CD4-positive, CD25-positive, alpha-beta regulatory T cell (primary cell): ENCODE measurements around the gene RAB28. TPM values are rescaled to one million over a fixed set of nuclear protein-coding genes. Genes with fewer than 3 reads are reported as not detected.

Experiments used
- ATAC-seq, 2 donors: fragments of 150-1000 bp; cut with Tn5 transposase; one replicate each; pipeline ENCODE4 v1.10.0; 2021; ENCODE audit warnings: low read depth in 2 of 2, moderate number of reproducible peaks in 2 of 2, moderate library complexity in 1 of 2
- DNase-seq, 3 donors: peaks; one replicate each; pipeline versions ENCODE4 v3.0.0 to v3.0.0-alpha.2; 2012 to 2022; ENCODE audit warnings: mixed read lengths in 1 of 3
- H3K27ac ChIP-seq: one replicate; pipeline ENCODE4 v1.7.0; 2013; ENCODE audit warnings: mild to moderate bottlenecking, low read length; ENCODE audit not compliant: insufficient read depth, poor library complexity, severe bottlenecking
- H3K27me3 ChIP-seq: one replicate; pipeline ENCODE4 v1.7.0; 2013; ENCODE audit warnings: low read length; ENCODE audit not compliant: control insufficient read depth, insufficient read depth
- H3K36me3 ChIP-seq: one replicate; pipeline ENCODE4 v1.7.0; 2013; ENCODE audit warnings: mild to moderate bottlenecking, low read length, moderate library complexity; ENCODE audit not compliant: control insufficient read depth, insufficient read depth
- H3K4me1 ChIP-seq: 2 replicates; pipeline ENCODE4 v1.7.0; 2013; ENCODE audit warnings: mild to moderate bottlenecking, low read length; ENCODE audit not compliant: insufficient read depth, control insufficient read depth, poor library complexity, severe bottlenecking
- H3K4me3 ChIP-seq: one replicate; pipeline ENCODE4 v1.7.0; 2013; ENCODE audit warnings: low read depth, mild to moderate bottlenecking, low read length, moderate library complexity
- H3K9me3 ChIP-seq, 2 experiments: 1 replicate in 1 of 2; 2 replicates in 1 of 2; pipeline ENCODE4 v1.7.0; 2013; ENCODE audit warnings: low read length in 2 of 2, mild to moderate bottlenecking in 1 of 2, moderate library complexity in 1 of 2; ENCODE audit not compliant: control insufficient read depth in 2 of 2
- H3K27ac Mint-ChIP-seq, 3 donors: one replicate each; pipeline ENCODE4 v1.8.0; 2020 to 2022; ENCODE audit warnings: mild to moderate bottlenecking in 3 of 3, mixed read lengths in 3 of 3, moderate library complexity in 2 of 3
- H3K27me3 Mint-ChIP-seq: one replicate; pipeline ENCODE4 v1.8.0; 2022; ENCODE audit warnings: mild to moderate bottlenecking, mixed read lengths
- H3K36me3 Mint-ChIP-seq: one replicate; pipeline ENCODE4 v1.8.0; 2020; ENCODE audit warnings: mixed read lengths
- H3K4me1 Mint-ChIP-seq, 4 donors: one replicate each; pipeline ENCODE4 v1.8.0; 2020 to 2022; ENCODE audit warnings: mixed read lengths in 4 of 4, mild to moderate bottlenecking in 1 of 4
- H3K4me3 Mint-ChIP-seq, 4 donors: one replicate each; pipeline ENCODE4 v1.8.0; 2020 to 2022; ENCODE audit warnings: mild to moderate bottlenecking in 4 of 4, mixed read lengths in 4 of 4, moderate library complexity in 3 of 4
- H3K9me3 Mint-ChIP-seq, 7 donors: one replicate each; pipeline ENCODE4 v1.8.0; 2020 to 2022; ENCODE audit warnings: mixed read lengths in 7 of 7, mild to moderate bottlenecking in 3 of 7, moderate library complexity in 2 of 7
- polyA plus RNA-seq, 4 donors: library from polyadenylated mRNA; unstranded; fragments of 300-500 nt; fragmentation: Illumina TruSeq; gene quantifications; one replicate each; pipeline ENCODE4 v1.2.3, GENCODE V29; 2021
- total RNA-seq: library from RNA; stranded (reverse); gene quantifications from one replicate; pipeline ENCODE4 v1.2.3, GENCODE V29; 2022

The RAB28 gene
- total and polyA plus RNA-seq, 5 donors from 2014 or later: 7.5 to 18.2 (median 15.5) TPM

- Mint-ChIP-seq H3K9me3 (peaks cover 0 to 12% (median 0%) of the 10 kb centered on the region in 7 donors), H3K36me3 (no peaks in the 10 kb centered on the region), H3K27me3 (peaks cover 91% of the 10 kb centered on the region), H3K27ac (no peak overlapping the region), H3K4me3 (peak overlapping the region in 1 of 4 donors; percentile 60), H3K4me1 (peaks cover 0 to 18% (median 3%) of the 10 kb centered on the region in 4 donors)
- Histone ChIP-seq H3K4me1 (peaks cover 8% of the 10 kb centered on the region), H3K27ac (no peak overlapping the region), H3K36me3 (no peaks in the 10 kb centered on the region), H3K27me3 (peaks cover 45% of the 10 kb centered on the region), H3K4me3 (no peak overlapping the region), H3K9me3 (peaks cover 5 to 12% of the 10 kb centered on the region in 2 experiments)
- DNase-seq (no peak), ATAC-seq (no peak)
Measured at GRCh38 chr4:13522282-13523104, 38.4 kb upstream of the RAB28 start.

DNA sequence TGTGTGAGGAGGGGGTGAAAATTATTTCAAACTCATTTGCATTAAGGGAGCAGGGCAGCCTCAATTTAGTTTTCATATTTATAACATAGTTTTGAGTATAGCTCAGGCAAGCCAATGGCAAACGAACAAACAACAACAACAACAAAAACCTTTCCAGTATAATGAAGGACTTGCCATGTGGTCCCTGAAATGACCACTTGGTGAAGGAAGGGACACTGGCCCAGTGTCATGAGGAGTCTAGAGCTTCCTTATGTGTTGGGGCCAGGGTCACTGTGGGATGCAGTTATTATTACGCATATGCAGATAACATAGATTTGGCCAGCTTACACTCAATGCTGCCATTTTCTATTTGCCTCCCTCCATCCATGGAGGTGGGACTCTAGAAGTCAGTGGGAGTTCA lies 36.9 kb upstream of the RAB28 start:
- H3K36me3 Mint-ChIP-seq: no peaks in the 10 kb centered on the region
- no peak overlapping the region for H3K27ac Mint-ChIP-seq
- peaks cover 85% of the 10 kb centered on the region for H3K27me3 Mint-ChIP-seq
- Histone ChIP-seq H3K4me3 (no peak overlapping the region), H3K27me3 (peaks cover 48% of the 10 kb centered on the region), H3K9me3 (peaks cover 5 to 12% of the 10 kb centered on the region in 2 experiments), H3K27ac (no peak overlapping the region), H3K4me1 (peaks cover 7% of the 10 kb centered on the region), H3K36me3 (no peaks in the 10 kb centered on the region)
- peaks cover 0 to 15% (median under 1%) of the 10 kb centered on the region in 4 donors for H3K4me1 Mint-ChIP-seq
- no peak overlapping the region for H3K4me3 Mint-ChIP-seq
- no peak for DNase-seq
- no peak for ATAC-seq
- peaks cover 0 to 12% (median 0%) of the 10 kb centered on the region in 7 donors for H3K9me3 Mint-ChIP-seq

- H3K27me3 ChIP-seq: peaks cover 40% of the 10 kb centered on the region
- no peak overlapping the region for H3K27ac ChIP-seq
- no peaks in the 10 kb centered on the region for H3K9me3 Mint-ChIP-seq
- no peak overlapping the region for H3K4me3 Mint-ChIP-seq
- no peak for ATAC-seq
- H3K36me3 ChIP-seq: no peaks in the 10 kb centered on the region
- DNase-seq: no peak
- no peaks in the 10 kb centered on the region for H3K4me1 ChIP-seq
- no peak overlapping the region for H3K27ac Mint-ChIP-seq
- peaks cover 64% of the 10 kb centered on the region for H3K27me3 Mint-ChIP-seq
- H3K36me3 Mint-ChIP-seq: no peaks in the 10 kb centered on the region
- H3K4me1 Mint-ChIP-seq: no peaks in the 10 kb centered on the region
- H3K9me3 ChIP-seq: no peaks in the 10 kb centered on the region
- H3K4me3 ChIP-seq: no peak overlapping the region
Measured at GRCh38 chr4:13516315-13516860, 32.2 kb upstream of the RAB28 start.

GRCh38 chr4:13515268-13515667 lies 31.1 kb upstream of the RAB28 start:
- no peaks in the 10 kb centered on the region for H3K4me1 ChIP-seq
- H3K4me3 ChIP-seq: no peak overlapping the region
- H3K9me3 Mint-ChIP-seq: no peaks in the 10 kb centered on the region
- no peak overlapping the region for H3K4me3 Mint-ChIP-seq
- H3K27ac Mint-ChIP-seq: no peak overlapping the region
- H3K36me3 Mint-ChIP-seq: no peaks in the 10 kb centered on the region
- H3K27me3 Mint-ChIP-seq: peaks cover 54% of the 10 kb centered on the region
- peaks cover 35% of the 10 kb centered on the region for H3K27me3 ChIP-seq
- no peaks in the 10 kb centered on the region for H3K4me1 Mint-ChIP-seq
- no peak for ATAC-seq
- no peaks in the 10 kb centered on the region for H3K36me3 ChIP-seq
- DNase-seq: no peak
- no peak overlapping the region for H3K27ac ChIP-seq
- H3K9me3 ChIP-seq: no peaks in the 10 kb centered on the region

- DNase-seq: no peak
- Mint-ChIP-seq H3K9me3 (no peaks in the 10 kb centered on the region), H3K27ac (no peak overlapping the region), H3K36me3 (no peaks in the 10 kb centered on the region), H3K4me3 (no peak overlapping the region), H3K4me1 (no peaks in the 10 kb centered on the region), H3K27me3 (peaks cover 49% of the 10 kb centered on the region)
- Histone ChIP-seq H3K27ac (no peak overlapping the region), H3K4me1 (no peaks in the 10 kb centered on the region), H3K9me3 (no peaks in the 10 kb centered on the region), H3K4me3 (no peak overlapping the region), H3K36me3 (no peaks in the 10 kb centered on the region), H3K27me3 (peaks cover 31% of the 10 kb centered on the region)
- no peak for ATAC-seq
Measured at GRCh38 chr4:13514722-13515121, 30.6 kb upstream of the RAB28 start.

DNA sequence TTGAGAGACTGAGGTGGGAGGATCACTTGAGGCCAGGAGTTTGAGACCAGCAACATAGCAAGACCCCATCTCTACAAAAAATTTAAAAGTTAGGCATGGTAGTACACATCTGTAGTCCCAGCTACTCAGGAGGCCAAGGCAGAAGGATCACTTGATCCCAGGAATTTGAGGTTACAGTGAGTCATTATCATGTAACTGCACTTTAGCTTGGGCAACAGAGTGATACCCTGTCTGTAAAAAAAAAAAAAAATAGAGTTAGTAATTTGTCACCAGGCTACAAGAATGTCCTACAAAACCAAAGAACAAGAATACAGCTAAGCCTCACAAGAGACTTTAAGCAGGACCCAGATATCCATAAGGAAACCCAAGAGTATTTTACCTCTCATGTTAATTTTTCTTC lies 27.0 kb upstream of the RAB28 start:
- H3K27me3 Mint-ChIP-seq: peaks cover 27% of the 10 kb centered on the region
- Histone ChIP-seq H3K9me3 (no peaks in the 10 kb centered on the region), H3K36me3 (no peaks in the 10 kb centered on the region), H3K27ac (no peak overlapping the region), H3K4me3 (no peak overlapping the region), H3K4me1 (no peaks in the 10 kb centered on the region), H3K27me3 (peaks cover 19% of the 10 kb centered on the region)
- H3K27ac Mint-ChIP-seq: no peak overlapping the region
- no peak overlapping the region for H3K4me3 Mint-ChIP-seq
- ATAC-seq (no peak), DNase-seq (no peak)
- no peaks in the 10 kb centered on the region for H3K36me3 Mint-ChIP-seq
- H3K9me3 Mint-ChIP-seq: no peaks in the 10 kb centered on the region
- H3K4me1 Mint-ChIP-seq: no peaks in the 10 kb centered on the region

GRCh38 chr4:13509442-13509841 lies 25.3 kb upstream of the RAB28 start:
- Mint-ChIP-seq H3K36me3 (no peaks in the 10 kb centered on the region), H3K4me1 (no peaks in the 10 kb centered on the region), H3K27me3 (peaks cover 18% of the 10 kb centered on the region), H3K4me3 (no peak overlapping the region), H3K27ac (no peak overlapping the region), H3K9me3 (no peaks in the 10 kb centered on the region)
- Histone ChIP-seq H3K4me1 (no peaks in the 10 kb centered on the region), H3K9me3 (no peaks in the 10 kb centered on the region), H3K27ac (no peak overlapping the region), H3K36me3 (no peaks in the 10 kb centered on the region), H3K4me3 (no peak overlapping the region), H3K27me3 (peaks cover 13% of the 10 kb centered on the region)
- ATAC-seq (no peak), DNase-seq (no peak)

GRCh38 chr4:13504374-13504773 lies 20.2 kb upstream of the RAB28 start:
- no peaks in the 10 kb centered on the region for H3K36me3 Mint-ChIP-seq
- H3K4me1 ChIP-seq: no peaks in the 10 kb centered on the region
- H3K4me1 Mint-ChIP-seq: no peaks in the 10 kb centered on the region
- no peak overlapping the region for H3K4me3 ChIP-seq
- no peaks in the 10 kb centered on the region for H3K9me3 Mint-ChIP-seq
- H3K9me3 ChIP-seq: no peaks in the 10 kb centered on the region
- no peak for DNase-seq
- peaks cover 35% of the 10 kb centered on the region for H3K27me3 Mint-ChIP-seq
- peaks cover 16% of the 10 kb centered on the region for H3K27me3 ChIP-seq
- no peak for ATAC-seq
- H3K36me3 ChIP-seq: no peaks in the 10 kb centered on the region
- H3K4me3 Mint-ChIP-seq: no peak overlapping the region
- no peak overlapping the region for H3K27ac Mint-ChIP-seq
- H3K27ac ChIP-seq: no peak overlapping the region
